Naive thymus-derived CD4-positive, alpha-beta T cell (primary cell): ENCODE measurements around the gene ERBB3. TPM values are rescaled to one million over a fixed set of nuclear protein-coding genes. Genes with fewer than 3 reads are reported as not detected.

Source experiments
- ATAC-seq: fragments of 150-1000 bp; cut with Tn5 transposase; 2 replicates; pipeline ENCODE4 v1.10.0; 2021; ENCODE audit warnings: mild to moderate bottlenecking, moderate library complexity
- CTCF ChIA-PET: fragments of 350-600 bp; sonication (Branson Sonifier 250); formaldehyde crosslinking; loops from one replicate; lab custom pipeline; 2021; ENCODE audit warnings: antibody characterized with exemption; lab: Charles Lee
- POLR2A ChIA-PET: fragments of 350-600 bp; sonication (Branson Sonifier 250); formaldehyde crosslinking; loops from one replicate; lab custom pipeline; 2021; ENCODE audit warnings: antibody characterized with exemption, inconsistent platforms; lab: Charles Lee
- DNase-seq, 9 donors: peaks; one replicate each; pipeline versions ENCODE4 v3.0.0 to v3.0.0-alpha.2; 2020 to 2022; ENCODE audit warnings: mixed read lengths in 1 of 9
- H3K27ac ChIP-seq: one replicate; pipeline ENCODE4 v1.7.0; 2013; ENCODE audit warnings: mild to moderate bottlenecking, low read depth, low read length, moderate library complexity
- H3K27me3 ChIP-seq, 2 donors: one replicate each; pipeline ENCODE4 v1.7.0; 2013; ENCODE audit warnings: low read length in 2 of 2, mild to moderate bottlenecking in 2 of 2, moderate library complexity in 2 of 2; ENCODE audit not compliant: control insufficient read depth in 2 of 2, insufficient read depth in 2 of 2
- H3K36me3 ChIP-seq, 3 experiments: 1 replicate in 2 of 3; 2 replicates in 1 of 3; pipeline ENCODE4 v1.7.0; 2013; ENCODE audit warnings: low read length in 3 of 3, mild to moderate bottlenecking in 3 of 3, moderate library complexity in 1 of 3; ENCODE audit not compliant: insufficient read depth in 3 of 3, control insufficient read depth in 2 of 3
- H3K4me1 ChIP-seq, 2 donors: one replicate each; pipeline ENCODE4 v1.7.0; 2013; ENCODE audit warnings: low read length in 2 of 2, mild to moderate bottlenecking in 2 of 2, moderate library complexity in 1 of 2; ENCODE audit not compliant: control insufficient read depth in 2 of 2, insufficient read depth in 2 of 2
- H3K4me3 ChIP-seq: 2 replicates; pipeline ENCODE4 v1.7.0; 2013; ENCODE audit warnings: mild to moderate bottlenecking, low read length
- H3K9me3 ChIP-seq, 3 experiments: 1 replicate in 2 of 3; 2 replicates in 1 of 3; pipeline ENCODE4 v1.7.0; 2013; ENCODE audit warnings: low read length in 3 of 3; ENCODE audit not compliant: control insufficient read depth in 2 of 3
- H3K27ac Mint-ChIP-seq, 9 donors: one replicate each; pipeline ENCODE4 v1.8.0; 2020 to 2022; ENCODE audit warnings: mixed read lengths in 9 of 9, mild to moderate bottlenecking in 8 of 9, moderate library complexity in 5 of 9, inconsistent platforms in 2 of 9
- H3K27me3 Mint-ChIP-seq, 5 donors: one replicate each; pipeline ENCODE4 v1.8.0; 2021 to 2022; ENCODE audit warnings: mixed read lengths in 5 of 5, mild to moderate bottlenecking in 1 of 5
- H3K36me3 Mint-ChIP-seq, 5 donors: one replicate each; pipeline ENCODE4 v1.8.0; 2020 to 2022; ENCODE audit warnings: mixed read lengths in 5 of 5, mild to moderate bottlenecking in 3 of 5, inconsistent platforms in 1 of 5
- H3K4me1 Mint-ChIP-seq, 7 donors: one replicate each; pipeline ENCODE4 v1.8.0; 2020 to 2022; ENCODE audit warnings: mixed read lengths in 7 of 7, mild to moderate bottlenecking in 3 of 7, inconsistent platforms in 1 of 7
- H3K4me3 Mint-ChIP-seq, 10 donors: one replicate each; pipeline ENCODE4 v1.8.0; 2020 to 2022; ENCODE audit warnings: mild to moderate bottlenecking in 10 of 10, mixed read lengths in 10 of 10, moderate library complexity in 6 of 10, inconsistent platforms in 2 of 10
- H3K9me3 Mint-ChIP-seq, 11 donors: one replicate each; pipeline ENCODE4 v1.8.0; 2020 to 2022; ENCODE audit warnings: mixed read lengths in 11 of 11, mild to moderate bottlenecking in 4 of 11, inconsistent platforms in 1 of 11, moderate library complexity in 1 of 11
- intact Hi-C, 2 donors: fragments of 100-400 bp; cut with micrococcal nuclease; formaldehyde crosslinking; loops; one replicate each; pipeline ENCODE4 v1.15.1; 2023
- polyA plus RNA-seq, 2 donors: library from polyadenylated mRNA; unstranded; fragments of 300-500 nt; fragmentation: Illumina TruSeq; gene quantifications; one replicate each; pipeline ENCODE4 v1.2.3, GENCODE V29; 2021
- total RNA-seq, 6 experiments: library from RNA in 5 of 6; stranded (reverse) in 5 of 6; gene quantifications; 1 replicate in 5 of 6; 2 replicates in 1 of 6; pipeline ENCODE4 v1.2.3 and lab custom pipeline; 2021 to 2026

ERBB3 gene
- total and polyA plus RNA-seq, 7 experiments from 2014 or later, result 0.22 to 6.4 (median 1.6) TPM

GRCh38 chr12:56103066-56103711 is 23.2 kb downstream of the ERBB3 start:
- H3K36me3 ChIP-seq, result peaks cover 8 to 16% (median 9%) of the 10 kb centered on the region in 3 experiments
- Mint-ChIP-seq H3K27ac (peak overlapping the region; percentile 92 to 99 (median 98)), H3K4me1 (peaks cover 31 to 69% (median 59%) of the 10 kb centered on the region in 7 donors), H3K9me3 (no peaks in the 10 kb centered on the region), H3K4me3 (peak overlapping the region; percentile 91 to 100 (median 98)), H3K27me3 (peaks cover 0 to 4% (median 0%) of the 10 kb centered on the region in 5 donors), H3K36me3 (peaks cover 0 to 24% (median 7%) of the 10 kb centered on the region in 5 donors)
- H3K27me3 ChIP-seq, result no peaks in the 10 kb centered on the region
- peaks cover 36 to 37% of the 10 kb centered on the region in 2 donors for H3K4me1 ChIP-seq
- intact Hi-C loops, result loop anchor here (2.0 to 5.0 kb wide), 3 partner anchors 106 to 1329 kb away; partner anchors contain the start of genes CDK2 (in 1 of the 2), INHBC (in 1 of the 2), PMEL (in 1 of the 2) and R3HDM2 (in 1 of the 2)
- ATAC-seq (no peak), DNase-seq (peak in 7 of 9 donors; percentile 41 to 67 (median 61))
- H3K4me3 ChIP-seq, result peak overlapping the region; percentile 87
- ChIA-PET POLR2A (interaction anchor here (0.7 to 9.3 kb wide), 24 partner anchors 10 to 387 kb away, joined by 3 to 230 read pairs (median 7); partner anchors contain the start of genes BLOC1S1, ERBB3, ESYT1 and ORMDL2), CTCF (interaction anchor here (0.7 to 4.4 kb wide), 6 partner anchors 14 to 365 kb away, joined by 4 to 44 read pairs (median 5); partner anchors contain the start of genes RPL41 and ZC3H10)
- peak overlapping the region; percentile 82 for H3K27ac ChIP-seq
- H3K9me3 ChIP-seq, result no peaks in the 10 kb centered on the region

DNA sequence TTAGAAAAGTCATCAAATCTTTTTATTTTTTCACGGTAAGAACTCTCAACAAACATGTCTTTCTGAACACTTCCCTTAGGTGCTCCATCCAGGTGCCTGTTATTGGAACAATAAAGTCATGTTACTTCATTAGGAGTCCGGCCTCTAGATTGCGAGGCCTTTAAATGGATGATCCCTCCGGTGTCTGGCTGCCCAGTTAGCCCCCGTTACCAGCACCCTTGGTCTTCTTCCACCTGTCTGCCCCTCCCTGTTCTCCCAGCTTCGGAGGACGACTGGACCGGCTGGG is 23.8 kb downstream of the ERBB3 start:
- DNase-seq, result no peak
- H3K27ac ChIP-seq, result peak overlapping the region; percentile 82
- Mint-ChIP-seq H3K36me3 (peaks cover 0 to 23% (median 9%) of the 10 kb centered on the region in 5 donors), H3K4me3 (peak overlapping the region; percentile 91 to 100 (median 98)), H3K9me3 (no peaks in the 10 kb centered on the region), H3K27me3 (peaks cover 0 to 2% (median 0%) of the 10 kb centered on the region in 5 donors), H3K4me1 (peaks cover 31 to 69% (median 64%) of the 10 kb centered on the region in 7 donors), H3K27ac (peak overlapping the region; percentile 92 to 99 (median 98))
- peak; percentile 0 for ATAC-seq
- no peaks in the 10 kb centered on the region for H3K27me3 ChIP-seq
- intact Hi-C loops, result loop anchor here (1.0 to 5.0 kb wide), 23 partner anchors 13 to 1329 kb away; partner anchors contain the start of genes RPL41 (in 2 of the 2), RPS26 (in 2 of the 2), SARNP (in 2 of the 2) and CDK2 (in 1 of the 2)
- H3K4me1 ChIP-seq, result peaks cover 36 to 37% of the 10 kb centered on the region in 2 donors
- peaks cover 8 to 22% (median 14%) of the 10 kb centered on the region in 3 experiments for H3K36me3 ChIP-seq
- H3K4me3 ChIP-seq, result peak overlapping the region; percentile 87
- ChIA-PET POLR2A (interaction anchor here (0.7 to 9.3 kb wide), 34 partner anchors 8 to 368 kb away, joined by 3 to 230 read pairs (median 6); partner anchors contain the start of genes ERBB3, ESYT1, IL23A and MYL6B), CTCF (interaction anchor here (0.8 to 4.4 kb wide), 13 partner anchors 14 to 365 kb away, joined by 3 to 44 read pairs (median 4); partner anchors contain the start of genes ESYT1, RPL41, SMARCC2 and ZC3H10)
- H3K9me3 ChIP-seq, result no peaks in the 10 kb centered on the region

DNA sequence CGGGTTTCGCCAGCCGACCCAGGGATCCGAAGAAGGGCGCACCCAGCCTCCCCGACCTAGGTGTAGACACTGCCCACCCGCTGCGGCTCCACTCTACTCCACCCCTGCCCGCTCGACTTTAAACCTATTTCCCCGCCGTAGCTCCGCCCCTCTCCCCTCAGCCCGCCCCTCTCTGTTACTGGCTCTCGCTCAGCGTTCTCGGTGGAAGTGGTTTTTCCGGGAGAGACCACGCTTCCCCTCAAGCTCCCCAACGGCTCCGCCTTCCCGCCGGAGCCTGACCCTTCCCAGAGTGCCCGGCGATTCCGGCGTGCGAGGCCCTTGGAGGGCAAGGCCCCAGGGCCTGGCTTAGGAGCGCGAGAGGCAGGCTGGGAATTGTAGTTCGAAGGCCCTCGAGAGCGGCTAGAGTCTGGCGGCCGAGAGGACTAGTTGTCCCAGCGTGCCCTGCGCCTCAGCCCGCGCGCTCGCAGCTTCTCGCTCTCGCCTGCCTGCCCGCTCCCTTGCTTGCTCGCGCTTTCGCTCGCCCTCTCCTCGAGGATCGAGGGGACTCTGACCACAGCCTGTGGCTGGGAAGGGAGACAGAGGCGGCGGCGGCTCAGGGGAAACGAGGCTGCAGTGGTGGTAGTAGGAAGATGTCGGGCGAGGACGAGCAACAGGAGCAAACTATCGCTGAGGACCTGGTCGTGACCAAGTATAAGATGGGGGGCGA is 24.3 kb downstream of the ERBB3 start, which contains the start of gene PA2G4:
TSS of gene PA2G4 (plus strand) at position 451 of the 706 bp plus-strand sequence. CDS start at position 630, 179 bp downstream.
- CTCF ChIA-PET, result interaction anchor here (0.8 to 4.4 kb wide), 14 partner anchors 13 to 366 kb away, joined by 3 to 44 read pairs (median 4); partner anchors contain the start of genes ESYT1, RPL41, SMARCC2 and ZC3H10
- peaks cover 36 to 37% of the 10 kb centered on the region in 2 donors for H3K4me1 ChIP-seq
- peak within 1 kb of the TSS; percentile 82 for H3K27ac ChIP-seq
- H3K4me3 ChIP-seq, result peak within 1 kb of the TSS; percentile 87
- DNase-seq (peak; percentile 83 to 97 (median 96)), ATAC-seq (peak; percentile 93)
- POLR2A ChIA-PET, result interaction anchor here (0.5 to 9.3 kb wide), 37 partner anchors 8 to 367 kb away, joined by 3 to 230 read pairs (median 6); partner anchors contain the start of genes DNAJC14, ERBB3, ESYT1 and IL23A
- Mint-ChIP-seq H3K27me3 (peaks cover 0 to under 1% (median 0%) of the 10 kb centered on the region in 5 donors), H3K4me1 (peaks cover 31 to 69% (median 64%) of the 10 kb centered on the region in 7 donors), H3K27ac (peak within 1 kb of the TSS; percentile 92 to 99 (median 98)), H3K36me3 (peaks cover 0 to 23% (median 9%) of the 10 kb centered on the region in 5 donors), H3K9me3 (no peaks in the 10 kb centered on the region), H3K4me3 (peak within 1 kb of the TSS; percentile 91 to 100 (median 98))
- no peaks in the 10 kb centered on the region for H3K27me3 ChIP-seq
- intact Hi-C loops, result loop anchor here (1.0 to 5.0 kb wide), 22 partner anchors 12 to 1328 kb away; partner anchors contain the start of genes RPL41 (in 2 of the 2), RPS26 (in 2 of the 2), SARNP (in 2 of the 2) and CS (in 1 of the 2)
- peaks cover 8 to 27% (median 14%) of the 10 kb centered on the region in 3 experiments for H3K36me3 ChIP-seq
- H3K9me3 ChIP-seq, result no peaks in the 10 kb centered on the region

- POLR2A ChIA-PET, result interaction anchor here (0.5 to 9.3 kb wide), 28 partner anchors 8 to 366 kb away, joined by 3 to 230 read pairs (median 8); partner anchors contain the start of genes DNAJC14, ERBB3, ESYT1 and IL23A
- Mint-ChIP-seq H3K9me3 (no peaks in the 10 kb centered on the region), H3K36me3 (peaks cover 0 to 25% (median 9%) of the 10 kb centered on the region in 5 donors), H3K4me3 (peak overlapping the region; percentile 91 to 100 (median 98)), H3K4me1 (peaks cover 31 to 64% (median 59%) of the 10 kb centered on the region in 7 donors), H3K27ac (peak overlapping the region; percentile 92 to 99 (median 98)), H3K27me3 (no peaks in the 10 kb centered on the region)
- CTCF ChIA-PET, result interaction anchor here (0.5 to 4.4 kb wide), 9 partner anchors 13 to 116 kb away, joined by 3 to 44 read pairs (median 4); partner anchors contain the start of genes RPL41, SMARCC2 and ZC3H10
- H3K36me3 ChIP-seq, result peaks cover 14 to 34% (median 20%) of the 10 kb centered on the region in 3 experiments
- H3K4me3 ChIP-seq, result peak overlapping the region; percentile 87
- intact Hi-C loops, result loop anchor here (1.0 to 5.0 kb wide), 22 partner anchors 11 to 1327 kb away; partner anchors contain the start of genes RPL41 (in 2 of the 2), RPS26 (in 2 of the 2), SARNP (in 2 of the 2) and CS (in 1 of the 2)
- no peaks in the 10 kb centered on the region for H3K27me3 ChIP-seq
- H3K27ac ChIP-seq, result peak overlapping the region; percentile 82
- H3K4me1 ChIP-seq, result peaks cover 36 to 37% of the 10 kb centered on the region in 2 donors
- DNase-seq (peak in 2 of 9 donors; percentile 11 to 35), ATAC-seq (peak; percentile 0)
- no peaks in the 10 kb centered on the region for H3K9me3 ChIP-seq
Observed at GRCh38 chr12:56104815-56105608, 25.0 kb downstream of the ERBB3 start.

GRCh38 chr12:56105609-56105902 is 25.6 kb downstream of the ERBB3 start:
- peaks cover 31 to 61% (median 57%) of the 10 kb centered on the region in 7 donors for H3K4me1 Mint-ChIP-seq
- H3K27me3 Mint-ChIP-seq, result no peaks in the 10 kb centered on the region
- H3K36me3 Mint-ChIP-seq, result peaks cover 0 to 29% (median 14%) of the 10 kb centered on the region in 5 donors
- intact Hi-C loops, result loop anchor here in 1 of 2 donors (2.0 kb wide), 1 partner anchor 367 kb away; no protein-coding TSS in a partner anchor
- DNase-seq, result no peak
- H3K9me3 Mint-ChIP-seq, result no peaks in the 10 kb centered on the region
- peaks cover 18 to 40% (median 20%) of the 10 kb centered on the region in 3 experiments for H3K36me3 ChIP-seq
- ChIA-PET CTCF (interaction anchor here (1.1 to 4.4 kb wide), 2 partner anchors 12 to 28 kb away, joined by 4 to 44 read pairs; partner anchors contain the start of genes RPL41 and ZC3H10), POLR2A (interaction anchor here (1.0 to 9.3 kb wide), 10 partner anchors 7 to 288 kb away, joined by 6 to 230 read pairs (median 20); partner anchors contain the start of genes ERBB3, ESYT1, ORMDL2 and RPL41)
- peak overlapping the region; percentile 82 for H3K27ac ChIP-seq
- peaks cover 36 to 37% of the 10 kb centered on the region in 2 donors for H3K4me1 ChIP-seq
- H3K27me3 ChIP-seq, result no peaks in the 10 kb centered on the region
- ATAC-seq, result no peak
- peak overlapping the region; percentile 91 to 100 (median 98) for H3K4me3 Mint-ChIP-seq
- H3K27ac Mint-ChIP-seq, result peak overlapping the region; percentile 92 to 99 (median 98)
- no peaks in the 10 kb centered on the region for H3K9me3 ChIP-seq
- H3K4me3 ChIP-seq, result peak overlapping the region; percentile 87
